Transverse colon (tissue), 3 donors: ENCODE data around the gene GAREM1.

Source experiments
- CTCF ChIP-seq, 5 experiments: fragments of 200-600 bp in 3 of 5; fragments of 450-650 bp in 2 of 5; sonication (generic) in 3 of 5; IDR thresholded peaks; 1 replicate in 2 of 5; 2 replicates in 3 of 5; pipeline ENCODE4 v1.5.1; 2016 to 2017; ENCODE audit warnings: antibody characterized with exemption in 5 of 5, inconsistent platforms in 3 of 5, mild to moderate bottlenecking in 2 of 5, moderate library complexity in 1 of 5
- EP300 ChIP-seq: sonication (generic); formaldehyde crosslinking; IDR thresholded peaks from one replicate; pipeline ENCODE4 v1.6.1; 2017; ENCODE audit warnings: antibody characterized with exemption, low read depth

GRCh38 chr18:32328379-32328778 is 142.3 kb downstream of the GAREM1 start:
- no peak for TF ChIP-seq CTCF (IDR thresholded peaks at IDR 0.05)
- no peak for TF ChIP-seq EP300
